Pericardium fibroblast (primary cell): ENCODE measurements around the gene ATG14. TPM values are rescaled to one million over a fixed set of nuclear protein-coding genes. Genes with fewer than 3 reads are reported as not detected.

Experiments
- total RNA-seq: library from RNA; depleted of rRNA; stranded (reverse); fragments of >200 nt; gene quantifications from 2 replicates; pipeline ENCODE4 v1.2.3, GENCODE V29; 2015

ATG14 gene
- total RNA-seq: 8.2 and 8.6 TPM in 2 replicates

GRCh38 chr14:55411426-55412389 lies at the start of gene ATG14:
TSS of gene ATG14 (minus strand) at chr14:55411830. CDS start at chr14:55411822, 8 bp downstream.

GRCh38 chr14:55440385-55440784 lies 28.8 kb upstream of the ATG14 start, which contains the start of gene TBPL2:
TSS of gene TBPL2 (minus strand) at chr14:55440616. CDS start at chr14:55440449, 167 bp downstream.

Other genes starting within 250 kb of the ATG14 start
- gene DLGAP5, start 220.2 kb downstream of the ATG14 start, total RNA-seq: 1.1 and 1.2 TPM in 2 replicates
- gene FBXO34, start 140.4 kb downstream of the ATG14 start, total RNA-seq: 12.0 and 12.5 TPM in 2 replicates
- not detected in 2 replicates for gene TBPL2, start 28.8 kb upstream of the ATG14 start, total RNA-seq
- 73.6 and 88.6 TPM in 2 replicates for gene KTN1, start 168.4 kb upstream of the ATG14 start, total RNA-seq